GF-D8 (cell line): Measurements from ENCODE around the gene ELMO1.

ENCODE experiments used
- DNase-seq: peaks from one replicate; lab custom pipeline; 2025; lab: John Stamatoyannopoulos, UW

The ELMO1 gene

GRCh38 chr7:37368540-37368939 is 80.1 kb downstream of the ELMO1 start:
- no peak for DNase-seq

- no peak for DNase-seq
Observed at GRCh38 chr7:37367010-37367409, 81.7 kb downstream of the ELMO1 start.

- no peak for DNase-seq
Observed at GRCh38 chr7:37366445-37366844, 82.2 kb downstream of the ELMO1 start.

- DNase-seq, result no peak
Observed at GRCh38 chr7:37365405-37365804, 83.3 kb downstream of the ELMO1 start.

- DNase-seq, result no peak
Observed at GRCh38 chr7:37364856-37365255, 83.8 kb downstream of the ELMO1 start.

GRCh38 chr7:37363536-37364491 is 84.8 kb downstream of the ELMO1 start:
- no peak for DNase-seq

GRCh38 chr7:37362802-37363201 is 85.9 kb downstream of the ELMO1 start:
- DNase-seq, result no peak

GRCh38 chr7:37360484-37360883 is 88.2 kb downstream of the ELMO1 start:
- no peak for DNase-seq

- DNase-seq, result no peak
Observed at GRCh38 chr7:37359662-37360444, 88.8 kb downstream of the ELMO1 start.

GRCh38 chr7:37359180-37359579 is 89.5 kb downstream of the ELMO1 start:
- no peak for DNase-seq

- no peak for DNase-seq
Observed at GRCh38 chr7:37357637-37357996, 91.0 kb downstream of the ELMO1 start.

GRCh38 chr7:37356911-37357636 is 91.6 kb downstream of the ELMO1 start:
- DNase-seq, result no peak

GRCh38 chr7:37354656-37355131 is 94.0 kb downstream of the ELMO1 start:
- DNase-seq, result peak; percentile 99

GRCh38 chr7:37353949-37354655 is 94.6 kb downstream of the ELMO1 start:
- no peak for DNase-seq

- DNase-seq, result peak; percentile 84
Observed at GRCh38 chr7:37352974-37353948, 95.4 kb downstream of the ELMO1 start.

GRCh38 chr7:37352251-37352880 is 96.3 kb downstream of the ELMO1 start:
- DNase-seq, result peak; percentile 73

GRCh38 chr7:37351716-37352115 is 96.9 kb downstream of the ELMO1 start:
- DNase-seq, result no peak

- peak; percentile 52 for DNase-seq
Observed at GRCh38 chr7:37349979-37350590, 98.6 kb downstream of the ELMO1 start.

- DNase-seq, result no peak
Observed at GRCh38 chr7:37348982-37349381, 99.7 kb downstream of the ELMO1 start.
